Measurements from ENCODE around the gene ZNF555. TPM values are rescaled to one million over a fixed set of nuclear protein-coding genes. Genes with fewer than 3 reads are reported as not detected.

The ZNF555 gene
- total and polyA plus RNA-seq, 2 donors (not counting 1 experiment from before 2014, with no cell fraction given): 5.0 to 5.9 TPM

GRCh38 chr19:2802826-2803225 lies 38.4 kb upstream of the ZNF555 start:
- no peak overlapping the region for H3K4me2 ChIP-seq (ENCODE audit: extremely low read depth, insufficient read depth, low read length)
- no peaks in the 10 kb centered on the region for H4K20me1 ChIP-seq (ENCODE audit: control insufficient read depth, extremely low read depth, insufficient read depth, low read length)
- no peaks in the 10 kb centered on the region for H3K27me3 ChIP-seq (ENCODE audit: control insufficient read depth, insufficient read depth, low read length)
- H3K4me1 ChIP-seq (ENCODE audit: control insufficient read depth, extremely low read depth, insufficient read depth, low read length): no peaks in the 10 kb centered on the region
- no peak overlapping the region for H3K9ac ChIP-seq (ENCODE audit: insufficient read depth, low read length)
- no peaks in the 10 kb centered on the region for H3K9me3 ChIP-seq (ENCODE audit: control insufficient read depth, insufficient read depth, low read depth, low read length)
- H3K36me3 ChIP-seq (ENCODE audit: control insufficient read depth, insufficient read depth, low read length): peaks cover 32% of the 10 kb centered on the region
- H3K79me2 ChIP-seq (ENCODE audit: control insufficient read depth, insufficient read depth, low read length): no peaks in the 10 kb centered on the region
- H3K4me3 ChIP-seq (replicated peaks in 1 of 4; ENCODE audit: control extremely low read depth in 1 of 4, insufficient read depth in 1 of 4, low read depth in 3 of 4, low read length in 4 of 4): no peak overlapping the region
- no peak for TF ChIP-seq EZH2 (IDR thresholded peaks at IDR 0.05; ENCODE audit: low read length, missing control alignments)
- no peak for TF ChIP-seq CTCF (conservative IDR thresholded peaks at IDR 0.05 in 1 of 2, IDR thresholded peaks at IDR 0.05 in 1 of 2; ENCODE audit: low read depth in 1 of 2, low read length in 2 of 2)
- no peak overlapping the region for H3K27ac ChIP-seq (ENCODE audit: insufficient read depth, low read length)
- H2AFZ ChIP-seq (ENCODE audit: low read length): no peak overlapping the region
- no peak for DNase-seq (ENCODE audit: low read depth in 2 of 2)

GRCh38 chr19:2803486-2804155 lies 37.7 kb upstream of the ZNF555 start:
- no peaks in the 10 kb centered on the region for H3K79me2 ChIP-seq (ENCODE audit: control insufficient read depth, insufficient read depth, low read length)
- H3K27ac ChIP-seq (ENCODE audit: insufficient read depth, low read length): no peak overlapping the region
- no peaks in the 10 kb centered on the region for H4K20me1 ChIP-seq (ENCODE audit: control insufficient read depth, extremely low read depth, insufficient read depth, low read length)
- H3K9me3 ChIP-seq (ENCODE audit: control insufficient read depth, insufficient read depth, low read depth, low read length): no peaks in the 10 kb centered on the region
- H3K4me2 ChIP-seq (ENCODE audit: extremely low read depth, insufficient read depth, low read length): no peak overlapping the region
- no peak overlapping the region for H3K4me3 ChIP-seq (replicated peaks in 1 of 4; ENCODE audit: control extremely low read depth in 1 of 4, insufficient read depth in 1 of 4, low read depth in 3 of 4, low read length in 4 of 4)
- TF ChIP-seq EZH2 (IDR thresholded peaks at IDR 0.05; ENCODE audit: low read length, missing control alignments): no peak
- no peak for TF ChIP-seq CTCF (conservative IDR thresholded peaks at IDR 0.05 in 1 of 2, IDR thresholded peaks at IDR 0.05 in 1 of 2; ENCODE audit: low read depth in 1 of 2, low read length in 2 of 2)
- no peaks in the 10 kb centered on the region for H3K27me3 ChIP-seq (ENCODE audit: control insufficient read depth, insufficient read depth, low read length)
- H3K4me1 ChIP-seq (ENCODE audit: control insufficient read depth, extremely low read depth, insufficient read depth, low read length): no peaks in the 10 kb centered on the region
- DNase-seq (ENCODE audit: low read depth in 2 of 2): no peak
- H2AFZ ChIP-seq (ENCODE audit: low read length): no peak overlapping the region
- peaks cover 33% of the 10 kb centered on the region for H3K36me3 ChIP-seq (ENCODE audit: control insufficient read depth, insufficient read depth, low read length)
- no peak overlapping the region for H3K9ac ChIP-seq (ENCODE audit: insufficient read depth, low read length)

- Histone ChIP-seq H4K20me1 (ENCODE audit: control insufficient read depth, extremely low read depth, insufficient read depth, low read length) (no peaks in the 10 kb centered on the region), H3K9me3 (ENCODE audit: control insufficient read depth, insufficient read depth, low read depth, low read length) (no peaks in the 10 kb centered on the region), H3K27me3 (ENCODE audit: control insufficient read depth, insufficient read depth, low read length) (no peaks in the 10 kb centered on the region), H3K27ac (ENCODE audit: insufficient read depth, low read length) (no peak overlapping the region), H2AFZ (ENCODE audit: low read length) (no peak overlapping the region), H3K9ac (ENCODE audit: insufficient read depth, low read length) (no peak overlapping the region), H3K36me3 (ENCODE audit: control insufficient read depth, insufficient read depth, low read length) (peaks cover 32% of the 10 kb centered on the region), H3K4me2 (ENCODE audit: extremely low read depth, insufficient read depth, low read length) (no peak overlapping the region), H3K4me3 (replicated peaks in 1 of 4; ENCODE audit: control extremely low read depth in 1 of 4, insufficient read depth in 1 of 4, low read depth in 3 of 4, low read length in 4 of 4) (no peak overlapping the region), H3K79me2 (ENCODE audit: control insufficient read depth, insufficient read depth, low read length) (no peaks in the 10 kb centered on the region), H3K4me1 (ENCODE audit: control insufficient read depth, extremely low read depth, insufficient read depth, low read length) (no peaks in the 10 kb centered on the region)
- DNase-seq (ENCODE audit: low read depth in 2 of 2): no peak
- TF ChIP-seq EZH2 (IDR thresholded peaks at IDR 0.05; ENCODE audit: low read length, missing control alignments) (no peak), CTCF (conservative IDR thresholded peaks at IDR 0.05 in 1 of 2, IDR thresholded peaks at IDR 0.05 in 1 of 2; ENCODE audit: low read depth in 1 of 2, low read length in 2 of 2) (no peak)
Measured at GRCh38 chr19:2804156-2805004, 36.9 kb upstream of the ZNF555 start.

Data from fibroblast of lung (primary cell).